ENCODE measurements around the gene CHCHD10. TPM values are rescaled to one million over a fixed set of nuclear protein-coding genes. Genes with fewer than 3 reads are reported as not detected.

Gene CHCHD10
- total and polyA plus RNA-seq, 2 of the 13 experiments (the other 11 are each of a cell fraction or from before 2014, with no cell fraction given), result 37.0 to 62.8 TPM

GRCh38 chr22:23767673-23768548, at the start of gene CHCHD10 (continued):
- peak; percentile 16; the same call in 1 of the 2 replicates for TF ChIP-seq ZNF275 (CRISPR knock-in tag; IDR thresholded peaks at IDR 0.05; ENCODE audit: borderline replicate concordance)
- TF ChIP-seq ARID5B (CRISPR knock-in tag; IDR thresholded peaks at IDR 0.05), result peak; percentile 5; the same call in 1 of the 2 replicates
- TF ChIP-seq GMEB2 (CRISPR knock-in tag; IDR thresholded peaks at IDR 0.05; ENCODE audit: low read depth), result no peak
- peak; percentile 89; the same call in 1 of the 2 replicates for TF ChIP-seq ZBTB7A (CRISPR knock-in tag; IDR thresholded peaks at IDR 0.05)
- peak; percentile 13; the same call in 1 of the 2 replicates for TF ChIP-seq NCOR1 (IDR thresholded peaks at IDR 0.05; ENCODE audit: borderline replicate concordance, low read length)
- TF ChIP-seq PAXIP1 (CRISPR knock-in tag; conservative IDR thresholded peaks at IDR 0.05), result peak; percentile 61
- TF ChIP-seq ZNF775 (CRISPR knock-in tag; IDR thresholded peaks at IDR 0.05; ENCODE audit: borderline replicate concordance), result no peak; the same call in 1 of the 2 replicates
- no peak for TF ChIP-seq CHCHD3 (CRISPR knock-in tag; IDR thresholded peaks at IDR 0.05)
- TF ChIP-seq ZNF724P (CRISPR knock-in tag; IDR thresholded peaks at IDR 0.05; ENCODE audit: borderline replicate concordance), result peak; percentile 62; the same call in 1 of the 2 replicates
- 0 out of 2 replicates have a peak, but pooled peaks have one; percentile 14 for TF ChIP-seq ZNF878 (CRISPR knock-in tag; IDR thresholded peaks at IDR 0.05)
- 0 out of 2 replicates have a peak, but pooled peaks have one; percentile 75 for TF ChIP-seq ZNF232 (CRISPR knock-in tag; IDR thresholded peaks at IDR 0.05; ENCODE audit: borderline replicate concordance)
- TF ChIP-seq SP140L (CRISPR knock-in tag; IDR thresholded peaks at IDR 0.05; ENCODE audit: borderline replicate concordance), result no peak
- peak; percentile 65 for TF ChIP-seq SAP130 (CRISPR knock-in tag; IDR thresholded peaks at IDR 0.05; ENCODE audit: low read depth)
- peak; percentile 59; the same call in 1 of the 2 replicates for TF ChIP-seq ZFP36L1 (CRISPR knock-in tag; IDR thresholded peaks at IDR 0.05)
- TF ChIP-seq, protein P1, sequence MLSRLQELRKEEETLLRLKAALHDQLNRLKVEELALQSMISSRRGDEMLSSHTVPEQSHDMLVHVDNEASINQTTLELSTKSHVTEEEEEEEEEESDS (CRISPR knock-in tag; IDR thresholded peaks at IDR 0.05; ENCODE audit: borderline replicate concordance), result 0 out of 2 replicates have a peak, but pooled peaks have one; percentile 58
